Measurements from ENCODE around the gene ASB1.

The ASB1 gene

DNA sequence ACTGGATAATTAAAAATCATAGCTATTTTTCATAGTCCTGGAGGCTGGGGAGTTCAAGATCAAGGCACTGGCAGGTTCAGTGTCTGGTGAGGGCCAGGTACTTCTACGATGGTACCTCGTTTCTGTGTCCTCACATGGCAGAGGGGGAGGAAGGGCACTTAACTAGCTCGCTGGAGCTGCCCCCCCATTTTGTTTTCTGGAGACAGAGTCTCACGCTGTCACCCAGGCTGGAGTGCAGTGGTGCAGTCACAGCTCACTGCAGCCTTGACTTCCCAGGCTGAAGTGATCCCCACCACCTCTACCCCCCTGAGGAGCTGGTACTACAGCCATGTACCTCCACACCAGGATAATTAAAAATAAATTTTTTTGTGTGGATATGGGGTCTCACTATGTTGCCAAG is 40.3 kb downstream of the ASB1 start:
- no peak for DNase-seq (ENCODE audit: low read depth in 2 of 2)

DNA sequence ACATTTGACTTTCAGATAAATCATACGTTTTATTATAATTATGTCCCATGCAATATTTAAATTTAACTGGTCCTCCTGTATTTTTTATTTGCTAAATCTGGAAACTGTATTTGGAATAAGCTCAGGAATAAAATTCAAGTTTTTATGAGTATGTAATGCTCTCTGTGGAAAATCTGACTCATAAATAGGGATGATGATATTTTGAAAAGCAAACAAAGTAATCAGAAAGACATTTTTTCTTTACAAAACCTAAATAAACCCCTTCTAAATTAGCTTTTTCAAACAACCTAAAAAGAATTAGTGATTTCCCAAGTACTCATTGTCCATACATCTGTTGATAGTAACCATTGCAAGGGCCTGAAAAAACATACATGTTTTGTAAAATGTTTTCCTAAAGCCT is 41.1 kb downstream of the ASB1 start:
- DNase-seq (ENCODE audit: low read depth in 2 of 2), result no peak

DNA sequence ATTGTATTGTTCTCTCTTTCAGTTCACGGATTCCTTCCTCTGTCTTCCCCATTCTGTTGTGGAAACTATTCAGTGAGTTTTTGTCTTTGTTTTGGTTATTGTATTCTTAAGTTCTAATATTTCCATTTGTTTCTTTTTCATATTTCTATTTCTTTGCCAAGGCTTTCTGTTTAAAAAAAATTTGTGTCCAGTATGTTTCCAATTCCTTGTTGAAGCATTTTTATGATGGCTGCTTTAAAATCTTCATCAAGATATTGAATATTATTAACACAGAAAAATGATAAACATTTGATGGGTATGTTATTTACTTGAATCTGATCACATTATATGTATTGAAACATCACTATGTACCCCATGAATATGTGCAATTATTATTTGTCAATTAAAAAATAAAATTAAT is 42.4 kb downstream of the ASB1 start:
- DNase-seq (ENCODE audit: low read depth in 2 of 2), result no peak

DNA sequence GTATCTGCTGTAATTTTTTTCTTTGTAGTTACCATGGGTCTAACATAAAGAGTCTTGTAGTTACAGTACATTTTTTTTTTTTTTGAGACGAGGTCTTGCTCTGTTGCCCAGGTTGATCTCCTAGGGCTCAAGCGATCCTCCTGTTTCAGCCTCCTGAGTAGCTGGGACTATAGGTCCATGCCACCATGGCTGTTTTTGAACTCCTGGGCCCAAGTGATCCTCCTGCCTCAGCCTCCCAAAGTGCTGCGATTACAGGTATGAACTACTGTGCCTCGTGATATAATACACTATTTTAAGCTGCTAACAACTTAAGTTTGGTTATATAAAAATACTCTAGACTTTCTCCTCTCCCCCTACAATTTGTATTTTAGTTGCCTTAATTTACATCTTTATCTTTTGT is 46.3 kb downstream of the ASB1 start:
- DNase-seq (ENCODE audit: low read depth in 2 of 2), result no peak

DNA sequence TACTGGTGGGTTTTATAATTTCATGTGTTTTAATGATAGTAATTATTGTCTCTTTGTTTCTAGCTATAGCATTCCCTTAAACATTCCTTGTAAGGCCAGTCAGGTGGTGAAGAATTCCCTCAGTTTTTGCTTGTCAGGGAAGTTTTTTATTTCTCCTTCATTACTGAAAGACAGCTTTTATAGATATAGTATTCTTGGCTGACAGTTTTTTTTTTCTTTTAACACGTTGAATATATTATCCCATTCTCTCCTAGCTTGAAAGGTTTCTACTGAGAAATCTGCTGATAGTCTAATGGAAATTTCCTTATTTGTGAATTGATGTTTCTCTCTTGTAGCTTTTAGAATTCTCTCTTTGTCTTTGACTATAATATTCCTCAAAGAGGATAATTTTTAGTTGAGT is 46.8 kb downstream of the ASB1 start:
- DNase-seq (ENCODE audit: low read depth in 2 of 2), result no peak

DNA sequence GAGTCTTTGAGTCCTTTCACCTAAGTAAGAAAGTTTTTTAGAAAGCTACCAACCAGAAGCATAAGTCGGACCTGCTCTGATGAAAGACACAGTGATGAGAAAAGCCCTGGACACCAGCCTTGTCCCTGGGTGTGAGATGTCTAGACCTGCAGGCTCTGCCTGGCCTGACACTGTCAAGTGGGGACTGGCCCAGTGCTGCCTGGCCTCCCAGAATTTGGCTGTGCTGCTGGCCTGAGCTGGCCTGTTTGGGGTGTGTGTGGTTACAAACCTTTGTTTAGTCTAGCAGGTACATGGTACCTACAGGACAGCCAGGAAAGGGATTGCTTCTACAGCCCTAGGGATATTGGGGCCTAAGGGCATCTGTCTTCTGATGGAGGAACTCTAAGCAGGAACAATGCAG is 48.3 kb downstream of the ASB1 start:
- DNase-seq (ENCODE audit: low read depth in 2 of 2), result no peak

DNA sequence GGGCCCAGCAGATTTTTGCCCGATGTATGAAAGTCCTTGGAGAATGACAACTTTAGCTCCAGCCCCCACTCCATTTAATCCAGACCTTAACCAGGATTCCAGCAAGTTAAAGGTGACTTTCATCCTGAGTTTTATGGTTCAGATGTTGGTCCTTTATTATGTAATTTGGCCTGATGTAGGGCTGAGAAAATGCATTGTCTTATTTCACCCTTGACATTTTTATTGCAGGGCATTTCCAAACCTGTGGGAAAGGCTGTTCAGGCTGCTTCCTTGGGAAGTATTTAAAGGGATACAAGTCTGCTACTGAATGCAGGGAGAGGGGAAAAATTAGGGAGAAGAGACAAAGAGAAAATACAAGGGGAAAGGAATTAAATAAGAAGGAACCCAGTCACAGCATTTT is 48.8 kb downstream of the ASB1 start:
- no peak for DNase-seq (ENCODE audit: low read depth in 2 of 2)

DNA sequence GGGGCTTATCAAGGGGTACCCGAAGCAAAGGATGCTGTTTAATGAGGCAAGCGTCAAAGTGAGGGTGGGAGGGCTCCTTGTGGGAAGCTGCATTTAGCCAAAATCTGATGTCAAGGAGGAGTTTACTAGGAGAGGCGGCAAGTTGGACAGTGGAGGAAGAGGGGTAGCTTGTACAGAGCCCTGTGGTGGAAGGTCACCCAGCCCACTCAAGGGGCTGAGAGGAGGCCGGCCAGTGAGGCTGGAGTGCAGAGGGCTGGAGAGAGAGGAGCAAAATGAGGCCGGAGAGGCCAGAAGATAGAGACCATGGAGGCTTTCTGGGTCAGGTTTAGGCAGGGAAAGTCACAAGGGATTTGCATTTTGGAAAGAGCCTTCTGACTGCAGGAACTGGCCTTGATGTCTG is 49.5 kb downstream of the ASB1 start:
- DNase-seq (ENCODE audit: low read depth in 2 of 2), result no peak

DNA sequence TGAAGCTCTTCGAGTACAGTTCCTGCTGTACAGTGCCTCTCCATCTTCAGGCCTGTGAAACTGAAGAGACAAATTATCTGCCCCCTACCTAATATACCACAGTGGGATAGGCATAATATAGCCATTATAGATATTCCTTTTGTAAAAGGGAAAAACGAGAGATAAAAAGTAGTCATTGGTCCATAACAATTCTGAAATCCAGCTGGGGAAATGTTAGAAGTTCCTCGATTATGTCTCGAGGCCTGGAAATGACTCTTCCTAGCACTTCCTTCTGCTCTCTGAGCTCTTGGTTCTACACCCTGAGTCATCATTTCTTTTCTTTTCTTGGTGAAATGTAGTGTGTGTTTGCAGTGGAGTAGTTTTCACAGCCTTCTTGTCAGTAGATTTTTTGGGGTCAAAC is 51.5 kb downstream of the ASB1 start:
- no peak for DNase-seq (ENCODE audit: low read depth in 2 of 2)

DNA sequence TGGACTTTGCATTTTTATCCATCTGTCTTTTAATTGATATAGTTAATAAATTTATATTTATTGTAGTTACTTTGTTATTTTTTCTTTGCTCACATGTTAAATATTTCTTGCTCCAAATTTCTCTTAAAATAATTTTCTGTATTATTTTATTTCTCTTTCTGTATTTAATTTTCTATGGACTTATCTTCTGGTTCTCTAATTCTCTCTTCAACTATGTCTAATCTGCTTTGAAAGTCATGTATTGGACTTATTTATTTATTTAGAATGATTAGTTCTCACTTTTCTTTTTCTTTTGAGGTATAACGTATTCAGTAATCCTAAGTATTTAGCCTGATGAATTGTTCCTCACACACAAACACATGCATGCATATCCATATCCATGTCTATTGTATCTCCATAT is 53.1 kb downstream of the ASB1 start:
- no peak for DNase-seq (ENCODE audit: low read depth in 2 of 2)

DNA sequence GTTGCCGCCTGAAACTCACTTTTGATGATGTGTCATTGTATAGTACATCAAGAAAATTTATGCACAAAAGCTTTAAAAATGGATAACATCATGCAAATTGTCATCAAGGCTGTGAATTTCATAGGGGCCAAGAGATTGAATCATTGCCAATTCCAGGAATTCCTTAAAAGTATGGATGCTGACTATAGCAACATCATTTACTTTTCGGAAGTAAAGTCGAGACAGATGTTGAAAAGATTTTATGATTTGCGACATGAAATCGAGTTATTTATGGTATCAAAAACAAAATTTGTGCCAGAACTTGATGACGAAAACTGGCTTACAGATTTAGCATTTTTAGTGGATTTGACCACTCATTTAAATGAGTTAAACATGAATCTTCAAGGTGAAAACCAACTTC is 56.3 kb downstream of the ASB1 start:
- peak; percentile 12 to 20 for DNase-seq (ENCODE audit: low read depth in 2 of 2)

DNA sequence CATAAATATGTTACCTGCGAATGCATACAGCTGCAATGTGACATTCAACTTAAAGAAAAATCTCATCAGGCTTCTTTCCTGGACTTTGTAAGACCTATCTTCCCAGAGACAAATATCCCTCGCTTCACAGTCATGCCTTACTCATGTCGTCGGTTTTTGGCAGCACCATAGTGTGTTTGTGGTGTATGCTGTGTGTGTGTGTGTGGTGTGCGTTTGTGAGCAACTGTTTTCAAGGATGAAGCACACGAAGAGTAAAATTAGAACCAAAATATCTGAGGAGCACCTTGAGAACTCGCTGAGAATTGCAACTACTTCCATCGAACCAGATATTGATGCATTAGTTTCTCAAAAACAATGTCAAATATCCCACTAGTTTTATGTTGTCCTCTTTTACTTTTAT is 56.9 kb downstream of the ASB1 start:
- DNase-seq (ENCODE audit: low read depth in 2 of 2), result no peak

DNA sequence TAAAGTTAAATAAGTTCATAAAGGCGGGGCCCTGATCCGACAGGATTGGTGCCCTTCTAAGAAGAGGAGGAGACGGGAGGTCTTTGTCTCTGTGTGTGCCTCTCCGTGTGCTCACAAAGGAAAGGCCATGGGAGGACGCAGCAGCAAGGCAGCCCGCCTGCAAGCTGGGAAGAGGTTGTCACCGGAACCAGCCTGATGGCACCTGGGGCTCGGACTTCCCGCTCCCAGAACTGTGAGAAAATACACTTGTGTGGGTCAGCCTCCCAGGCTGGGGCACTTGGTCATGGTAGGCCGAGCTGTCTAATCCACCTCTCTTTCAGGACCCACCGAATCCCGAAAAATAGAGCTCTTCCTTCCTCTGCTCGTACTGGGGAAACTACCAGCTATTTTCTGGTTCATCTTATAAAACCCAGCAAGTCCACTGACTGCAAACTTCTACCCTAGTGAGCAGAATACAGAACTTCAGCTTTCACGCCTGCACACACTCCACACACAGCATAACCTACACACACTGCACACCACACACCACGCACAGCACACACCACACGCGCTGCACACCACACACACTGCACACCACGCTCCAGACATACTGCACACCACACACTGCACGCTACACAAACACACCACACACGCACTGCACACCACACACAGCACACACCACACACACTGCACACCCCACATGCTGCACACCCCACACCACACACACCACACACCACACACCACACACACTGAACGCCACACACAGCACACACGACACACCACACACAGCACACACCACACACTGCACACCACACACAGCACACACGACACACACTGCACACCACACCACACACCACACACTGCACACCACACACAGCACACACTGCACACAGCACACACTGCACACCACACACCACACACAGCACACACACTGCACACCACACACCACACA is 58.1 kb downstream of the ASB1 start:
- DNase-seq (ENCODE audit: low read depth in 2 of 2), result no peak

DNA sequence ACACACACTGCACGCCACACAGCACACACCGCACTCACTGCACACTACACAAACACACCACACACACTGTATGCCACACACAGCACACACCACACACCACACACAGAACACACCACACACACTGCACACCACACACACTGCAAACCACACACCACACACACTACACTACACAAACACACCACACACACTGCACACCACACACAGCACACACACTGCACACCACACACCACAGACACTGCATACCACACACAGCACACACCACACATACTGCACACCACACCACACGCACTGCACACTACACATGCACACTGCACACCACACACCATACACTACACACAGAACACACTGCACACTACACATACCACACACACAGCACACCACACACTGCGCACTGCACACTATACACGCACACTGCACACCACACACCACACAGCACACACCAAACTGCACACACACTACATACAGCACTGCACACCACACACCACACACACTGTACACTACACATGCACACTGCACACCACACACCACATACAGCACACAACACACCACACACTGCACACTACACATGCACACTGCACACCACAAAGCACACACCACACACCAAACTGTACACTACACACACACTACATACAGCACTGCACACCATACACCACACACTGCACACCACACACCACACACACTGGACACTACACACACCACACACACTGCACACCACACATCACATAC is 59.6 kb downstream of the ASB1 start:
- no peak for DNase-seq (ENCODE audit: low read depth in 2 of 2)

DNA sequence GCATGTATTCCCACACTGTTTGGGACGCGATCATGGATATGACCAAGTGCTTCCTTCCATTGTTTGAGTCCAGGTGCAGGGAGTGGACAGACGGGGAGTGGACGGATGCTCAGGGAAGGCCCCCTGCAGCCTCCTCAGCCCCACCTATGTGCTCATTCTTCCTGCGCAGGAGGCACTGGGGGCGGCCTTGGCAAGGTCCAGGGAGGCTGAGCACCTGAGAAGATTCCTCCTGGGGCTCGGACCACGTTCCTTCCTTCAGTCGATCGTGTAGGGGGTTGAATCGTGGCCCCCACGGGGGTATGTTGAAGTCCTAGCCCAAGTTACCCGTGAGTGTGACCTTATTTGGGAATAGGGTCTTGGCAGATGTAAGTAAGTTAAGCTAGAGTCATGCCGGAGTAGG is 60.4 kb downstream of the ASB1 start:
- DNase-seq (ENCODE audit: low read depth in 2 of 2), result no peak

DNA sequence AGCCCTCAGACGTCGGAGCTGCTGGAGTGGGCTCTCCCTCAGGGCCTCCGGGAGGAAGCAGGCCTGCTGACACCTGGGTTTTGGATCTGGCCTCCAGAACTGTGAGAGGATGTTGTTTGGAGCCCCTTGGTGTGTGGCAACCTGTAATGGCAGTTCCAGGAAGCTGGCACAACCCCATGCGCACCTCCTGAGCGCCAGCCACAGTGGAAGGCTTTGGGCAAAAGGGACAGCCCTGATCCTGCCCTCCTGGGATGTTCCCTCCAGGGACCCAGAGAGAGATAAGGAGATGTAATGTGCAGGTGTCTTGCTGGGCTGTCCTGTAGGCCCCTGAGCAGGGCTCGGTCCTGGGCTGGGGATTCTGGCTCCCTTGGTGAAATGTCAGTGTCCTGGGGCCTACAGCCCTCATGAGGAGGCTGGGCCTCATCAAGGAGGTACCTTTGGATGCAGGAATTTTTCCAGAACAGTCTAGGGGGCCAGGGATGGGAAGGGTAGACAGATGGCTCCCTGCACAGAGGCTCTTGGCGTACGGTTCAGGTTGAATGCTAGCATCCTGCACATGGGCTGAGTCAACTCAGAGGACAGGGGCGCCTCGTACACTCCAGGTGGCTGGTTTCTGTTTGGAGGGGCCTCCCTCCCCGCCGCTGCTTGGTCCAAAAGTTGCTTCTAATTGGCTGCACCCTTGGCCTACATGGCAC is 61.1 kb downstream of the ASB1 start:
- DNase-seq (ENCODE audit: low read depth in 2 of 2), result no peak

DNA sequence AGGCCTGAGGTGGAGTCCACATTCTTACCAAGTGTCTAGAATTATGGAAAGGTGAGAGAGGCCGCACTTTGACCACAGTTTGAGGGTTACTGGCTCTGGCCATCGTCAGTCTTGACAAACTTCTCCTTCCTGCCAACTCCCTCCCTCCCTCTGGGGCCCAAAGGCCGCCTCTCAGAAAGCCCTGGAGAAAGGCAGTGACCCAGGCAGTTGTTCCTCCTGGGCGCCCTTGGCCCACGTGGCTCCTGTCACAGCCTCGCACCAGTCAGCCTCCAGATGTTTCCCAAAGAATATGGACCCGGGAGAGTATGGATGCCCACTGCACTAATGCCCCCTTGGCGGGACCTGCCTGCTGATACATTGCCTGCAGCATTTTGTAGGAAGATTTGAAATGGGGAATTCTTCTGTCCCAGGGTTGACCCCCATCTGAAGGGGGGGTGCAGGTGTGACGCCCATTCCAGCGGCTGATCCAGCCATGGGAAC is 61.7 kb downstream of the ASB1 start:
- DNase-seq (ENCODE audit: low read depth in 2 of 2), result no peak

DNA sequence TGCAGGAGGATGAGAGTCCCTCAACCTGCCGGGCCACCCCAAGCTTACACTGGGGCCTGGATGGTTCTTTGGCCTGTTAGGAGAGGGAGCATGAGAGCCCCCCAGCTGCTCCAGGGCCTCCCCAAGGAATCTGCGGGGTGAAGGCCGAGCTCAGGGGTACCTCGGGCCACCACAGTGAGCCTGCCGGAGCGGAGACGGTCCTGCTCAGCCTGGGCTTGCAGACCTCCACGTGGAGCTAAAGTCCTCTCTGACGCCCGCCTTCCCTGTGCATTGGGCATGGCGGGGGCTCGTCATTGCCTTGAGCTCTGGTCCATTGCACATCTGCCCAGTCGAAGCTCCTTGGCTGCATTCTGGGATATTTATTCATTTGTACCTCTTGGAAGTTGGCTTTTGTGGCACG is 62.7 kb downstream of the ASB1 start:
- DNase-seq (ENCODE audit: low read depth in 2 of 2), result no peak

DNA sequence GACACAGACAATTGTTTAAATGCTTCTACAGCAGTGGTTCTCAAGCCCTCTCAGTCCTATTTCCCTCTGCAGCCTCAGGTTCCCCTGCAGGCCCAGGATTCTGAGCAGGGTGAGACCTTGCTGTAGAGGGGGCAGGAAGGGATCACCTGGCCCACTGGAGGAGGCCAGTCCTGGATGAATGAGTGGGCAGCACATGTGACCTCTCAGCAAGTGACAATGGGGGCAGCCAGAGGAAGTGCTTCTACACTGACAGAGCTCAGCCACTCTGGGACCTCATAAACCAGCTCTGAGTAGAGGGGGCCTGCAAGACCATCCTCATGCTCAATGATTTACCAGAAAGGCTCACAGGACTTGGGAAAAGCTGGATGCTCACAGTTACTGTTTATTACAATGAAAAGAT is 63.2 kb downstream of the ASB1 start:
- DNase-seq (ENCODE audit: low read depth in 2 of 2), result no peak

DNA sequence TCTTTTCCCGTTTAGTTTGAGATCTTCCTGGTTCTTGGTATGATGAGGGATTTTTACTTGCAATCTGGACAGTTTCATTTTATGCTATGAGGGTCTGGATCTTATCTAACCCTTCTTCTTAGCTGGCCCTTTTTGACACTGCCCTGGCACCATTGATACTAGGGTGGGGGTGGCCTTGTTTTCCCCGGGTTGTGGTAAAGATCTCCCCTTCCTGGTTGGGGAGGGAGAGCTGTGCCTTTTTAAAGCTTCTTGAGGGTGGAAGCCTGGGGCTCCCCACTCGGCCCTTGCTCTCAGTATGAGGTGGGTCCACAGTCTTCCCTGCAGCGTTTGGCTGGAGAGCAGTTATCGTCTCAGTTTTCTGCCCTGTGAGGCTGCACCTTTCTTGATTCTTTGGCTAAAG is 66.1 kb downstream of the ASB1 start:
- DNase-seq (ENCODE audit: low read depth in 2 of 2), result no peak

DNA sequence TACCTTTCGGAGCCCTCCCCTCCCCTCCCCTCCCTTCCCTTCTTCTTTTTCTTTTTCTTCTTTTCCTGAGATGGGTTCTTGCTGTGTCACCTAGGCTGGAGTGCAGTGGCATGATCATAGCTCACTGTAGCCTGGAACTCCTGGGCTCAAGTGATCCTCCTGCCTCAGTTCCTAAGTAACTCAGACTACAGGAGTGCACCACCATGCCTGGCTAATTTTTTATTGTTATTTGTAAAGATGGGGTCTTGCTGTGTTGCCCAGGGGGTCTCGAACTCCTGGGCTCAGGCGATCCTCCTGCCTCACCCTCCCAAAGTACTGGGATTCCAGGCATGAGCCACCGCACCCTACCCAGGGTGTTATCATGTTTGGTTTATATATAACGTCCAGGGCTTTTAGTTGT is 66.7 kb downstream of the ASB1 start:
- DNase-seq (ENCODE audit: low read depth in 2 of 2), result no peak

DNA sequence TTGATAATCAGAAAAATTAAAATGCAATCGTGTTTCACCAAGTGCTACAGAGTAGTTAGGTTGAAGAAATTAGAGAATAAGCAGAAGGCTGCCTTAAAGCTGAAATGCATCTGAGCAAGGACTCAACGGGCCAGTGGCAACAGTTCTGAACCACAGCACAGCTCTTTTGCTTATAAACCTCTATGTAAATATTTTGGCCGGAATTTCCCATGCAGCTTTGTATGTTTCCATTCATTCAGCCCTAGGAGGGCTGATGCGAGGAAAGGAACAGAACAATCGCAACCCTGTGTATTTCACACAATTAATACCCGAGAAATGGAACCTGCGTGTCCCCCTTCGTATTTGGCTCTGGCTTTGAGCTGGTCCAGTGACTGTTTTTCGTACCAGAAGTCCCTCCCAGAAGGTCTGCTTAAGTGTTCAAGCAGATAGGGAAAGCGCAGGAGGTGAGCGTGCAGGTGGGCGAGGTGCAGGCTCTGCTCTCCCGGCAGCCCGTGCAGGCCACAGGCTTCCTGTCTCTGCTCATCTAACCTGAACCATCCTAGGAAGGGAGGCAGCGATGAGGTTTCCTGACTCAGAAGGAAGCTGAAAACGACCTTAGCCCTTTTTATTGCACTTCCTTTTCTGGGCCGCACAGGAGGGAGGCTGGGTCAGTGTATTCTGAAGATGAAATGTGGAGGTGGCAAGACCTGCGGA is 67.3 kb downstream of the ASB1 start:
- DNase-seq (ENCODE audit: low read depth in 2 of 2), result no peak

Data from fibroblast of skin of left quadriceps (primary cell).